IMR-90 (cell line): Measurements from ENCODE around the gene SH3BP2. TPM values are rescaled to one million over a fixed set of nuclear protein-coding genes. Genes with fewer than 3 reads are reported as not detected.

ENCODE experiments used
- ATAC-seq: fragments of 200-7000 bp; cut with Tn5 transposase; 2 replicates; pipeline ENCODE4 v1.9.1; 2020; ENCODE audit warnings: low read depth, mild to moderate bottlenecking, moderate library complexity
- BruUV-seq: library from RNA; stranded (reverse); fragments of 400-500 nt; replicated peaks from 2 replicates; lab custom pipeline; 2021; lab: Mats Ljungman, UMichigan
- CTCF ChIA-PET: fragments of 300-600 bp; formaldehyde crosslinking; extraction: SDS; loops from one replicate; lab custom pipeline; 2021; ENCODE audit warnings: antibody characterized with exemption; lab: Yijun Ruan, JAX
- POLR2A ChIA-PET: fragments of 300-600 bp; sonication (Branson Sonifier 250); formaldehyde crosslinking; loops from one replicate; lab custom pipeline; 2022; ENCODE audit warnings: antibody characterized with exemption; ENCODE audit not compliant: unreplicated experiment; lab: Charles Lee
- DNase-seq: peaks from one replicate; pipeline ENCODE4 v3.0.0; 2013
- H2AFZ ChIP-seq: replicated peaks from 2 replicates; pipeline ENCODE3; 2013; ENCODE audit warnings: low read length, mild to moderate bottlenecking; ENCODE audit not compliant: poor library complexity
- H2AK5ac ChIP-seq: 2 replicates; pipeline ENCODE4 v1.6.1; 2013; ENCODE audit warnings: low read depth, low read length, inconsistent platforms
- H2AK9ac ChIP-seq: replicated peaks from 2 replicates; pipeline ENCODE3; 2013; ENCODE audit warnings: mild to moderate bottlenecking, low read depth, low read length, moderate library complexity; ENCODE audit not compliant: poor library complexity
- H2BK120ac ChIP-seq: 2 replicates; pipeline ENCODE4 v1.6.1; 2013; ENCODE audit warnings: low read depth, low read length, inconsistent platforms
- H2BK15ac ChIP-seq: 3 replicates; pipeline ENCODE4 v1.6.1; 2013; ENCODE audit warnings: low read depth, low read length, inconsistent platforms
- H2BK20ac ChIP-seq: 2 replicates; pipeline ENCODE4 v1.6.1; 2013; ENCODE audit warnings: low read depth, mild to moderate bottlenecking, inconsistent platforms, low read length, moderate library complexity
- H2BK5ac ChIP-seq: 2 replicates; pipeline ENCODE4 v1.6.1; 2013; ENCODE audit warnings: mild to moderate bottlenecking, low read depth, low read length, inconsistent platforms; ENCODE audit not compliant: poor library complexity, severe bottlenecking
- H3K14ac ChIP-seq: replicated peaks from 2 replicates; pipeline ENCODE4 v1.6.1; 2013; ENCODE audit warnings: low read depth, low read length, inconsistent platforms
- H3K18ac ChIP-seq: 2 replicates; pipeline ENCODE4 v1.6.1; 2013; ENCODE audit warnings: low read depth, low read length, control low read depth
- H3K23ac ChIP-seq: 2 replicates; pipeline ENCODE4 v1.6.1; 2013; ENCODE audit warnings: low read depth, low read length, inconsistent platforms
- H3K27ac ChIP-seq: 2 replicates; pipeline ENCODE4 v1.5.1; 2013; ENCODE audit warnings: mild to moderate bottlenecking, control low read depth, low read length; ENCODE audit not compliant: insufficient read depth
- H3K27me3 ChIP-seq: 2 replicates; pipeline ENCODE4 v1.6.1; 2013; ENCODE audit warnings: low read length; ENCODE audit not compliant: control insufficient read depth, insufficient read depth
- H3K36me3 ChIP-seq: 2 replicates; pipeline ENCODE4 v1.6.1; 2013; ENCODE audit warnings: low read length, mixed read lengths; ENCODE audit not compliant: control insufficient read depth, insufficient read depth
- H3K4ac ChIP-seq: 2 replicates; pipeline ENCODE4 v1.6.1; 2013; ENCODE audit warnings: low read depth, low read length, inconsistent platforms
- H3K4me1 ChIP-seq: 2 replicates; pipeline ENCODE4 v1.6.1; 2013; ENCODE audit warnings: low read length, mixed read lengths; ENCODE audit not compliant: control insufficient read depth, insufficient read depth
- H3K4me2 ChIP-seq: 2 replicates; pipeline ENCODE4 v1.6.1; 2013; ENCODE audit warnings: low read depth, mild to moderate bottlenecking, control low read depth, low read length, moderate library complexity
- H3K4me3 ChIP-seq: 2 replicates; pipeline ENCODE4 v1.5.1; 2013; ENCODE audit warnings: low read depth, mild to moderate bottlenecking, control low read depth, low read length, moderate library complexity; ENCODE audit not compliant: insufficient read depth
- H3K56ac ChIP-seq: 2 replicates; pipeline ENCODE4 v1.6.1; 2013; ENCODE audit warnings: low read length, inconsistent platforms; ENCODE audit not compliant: insufficient read depth; ENCODE audit errors: extremely low read depth
- H3K79me1 ChIP-seq, 2 experiments: 2 replicates each; pipeline ENCODE4 v1.6.1; 2013; ENCODE audit warnings: low read length in 2 of 2, inconsistent platforms in 1 of 2, low read depth in 1 of 2
- H3K9ac ChIP-seq: 2 replicates; pipeline ENCODE4 v1.6.1; 2013; ENCODE audit warnings: low read depth, low read length, control low read depth
- H3K9me1 ChIP-seq: 2 replicates; pipeline ENCODE4 v1.6.1; 2013; ENCODE audit warnings: low read length, inconsistent platforms; ENCODE audit not compliant: insufficient read depth
- H3K9me3 ChIP-seq: 2 replicates; pipeline ENCODE4 v1.6.1; 2013; ENCODE audit warnings: low read length; ENCODE audit not compliant: control insufficient read depth, insufficient read depth
- H4K20me1 ChIP-seq: 2 replicates; pipeline ENCODE4 v1.6.1; 2013; ENCODE audit warnings: low read length, inconsistent platforms; ENCODE audit not compliant: insufficient read depth
- H4K5ac ChIP-seq: 2 replicates; pipeline ENCODE4 v1.6.1; 2013; ENCODE audit warnings: mild to moderate bottlenecking, low read depth, low read length, control low read depth
- H4K8ac ChIP-seq, 2 experiments: 2 replicates each; pipeline ENCODE4 v1.6.1; 2013; ENCODE audit warnings: low read depth in 2 of 2, low read length in 2 of 2, control low read depth in 1 of 2, inconsistent platforms in 1 of 2
- H4K91ac ChIP-seq: 2 replicates; pipeline ENCODE4 v1.6.1; 2013; ENCODE audit warnings: low read depth, low read length, inconsistent platforms; ENCODE audit not compliant: insufficient read depth
- ELK1 ChIP-seq: fragments of 150-350 bp; IDR thresholded peaks from 2 replicates; pipeline ENCODE4 v1.6.1; 2016; ENCODE audit warnings: low read depth, mild to moderate bottlenecking, low read length, moderate library complexity, borderline replicate concordance
- WGBS, 2 experiments: methylation state at CpG; one replicate each; pipeline versions ENCODE4 v1.1.5 to v1.1.7; 2013; ENCODE audit warnings: missing lambda C conversion rate in 2 of 2; ENCODE audit not compliant: insufficient read length in 1 of 2; ENCODE audit errors: extremely low coverage in 2 of 2; 5-methylcytosine and 5-hydroxymethylcytosine counted together
- dilution Hi-C: fragments of 300-500 bp; cut with HindIII; formaldehyde crosslinking; loops from one replicate; pipeline ENCODE4 v1.14.3; 2018; ENCODE audit warnings: low sequenced_read_pairs; ENCODE audit not compliant: unreplicated experiment
- in situ Hi-C: fragments of 300-500 bp; cut with MboI; formaldehyde crosslinking; loops from 3 replicates; pipeline ENCODE4 v1.14.3; 2019; ENCODE audit warnings: low sequenced_read_pairs, inconsistent platforms, mixed read lengths
- intact Hi-C: fragments of 100-400 bp; cut with micrococcal nuclease; formaldehyde crosslinking; loops from 2 replicates; pipeline ENCODE4 v1.10.0; 2022
- polyA plus RNA-seq, 3 experiments: library from polyadenylated mRNA; depleted of rRNA; stranded (reverse); fragments of >200 nt; gene quantifications; 2 replicates each; pipeline ENCODE4 v1.2.3, GENCODE V29; 2012; ENCODE audit warnings: low replicate concordance in 1 of 3
- total RNA-seq: library from RNA; depleted of rRNA; stranded (reverse); fragments of >200 nt; gene quantifications from 2 replicates; pipeline ENCODE4 v1.2.3, GENCODE V29; 2012

Gene SH3BP2
- total and polyA plus RNA-seq, 2 of the 4 experiments (the other 2 are of a cell fraction), result 9.0 to 37.2 TPM

GRCh38 chr4:2765832-2766526 is 26.9 kb upstream of the SH3BP2 start:
- Histone ChIP-seq H3K79me1 (no peaks in the 10 kb centered on the region), H3K56ac (no peak overlapping the region), H3K4me3 (no peak overlapping the region), H3K23ac (no peak overlapping the region), H3K4me2 (no peak overlapping the region), H3K4me1 (peaks cover 5% of the 10 kb centered on the region; the same call in 1 of the 2 replicates), H4K8ac (no peak overlapping the region), H3K9me3 (no peaks in the 10 kb centered on the region), H2BK15ac (no peak overlapping the region), H3K27me3 (no peaks in the 10 kb centered on the region), H2BK120ac (no peak overlapping the region), H2BK5ac (no peak overlapping the region), H2AK5ac (no peak overlapping the region; the same call in 1 of the 2 replicates), H3K14ac (no peak overlapping the region), H3K9ac (no peak overlapping the region), H3K27ac (no peak overlapping the region), H3K36me3 (no peaks in the 10 kb centered on the region), H3K18ac (no peak overlapping the region), H2BK20ac (no peak overlapping the region), H4K20me1 (no peaks in the 10 kb centered on the region), H4K91ac (no peak overlapping the region), H2AK9ac (peak overlapping the region; percentile 28), H4K5ac (no peak overlapping the region), H3K9me1 (no peaks in the 10 kb centered on the region), H2AFZ (peak overlapping the region; percentile 49), H3K4ac (no peak overlapping the region)
- in situ Hi-C loops (loop anchor here (25.0 kb wide), 1 partner anchor 271 kb away; no protein-coding TSS in a partner anchor), dilution Hi-C loops (no loop called here), intact Hi-C loops (loop anchor here (2.0 kb wide), 2 partner anchors 97 to 169 kb away; no protein-coding TSS in a partner anchor)
- BruUV-seq, result no TSS peak
- ATAC-seq, result no peak
- POLR2A ChIA-PET, result interaction anchor here (0.6 kb wide), 1 partner anchor 105 kb away, joined by 4 read pairs; no protein-coding TSS in a partner anchor
- TF ChIP-seq ELK1, result no peak
- 82% methylated on average over 1 of the region's 12 CpGs; no CpG with 5 or more reads in 1 of the 2 experiments for WGBS, 2 experiments
- CTCF ChIA-PET, result no interaction called here
- DNase-seq, result no peak
